Measurements from ENCODE around the gene VWA8.

- TF ChIP-seq TAF1 (IDR thresholded peaks at IDR 0.05; ENCODE audit: borderline replicate concordance, insufficient read depth, low read length) (no peak), REST (IDR thresholded peaks at IDR 0.05; ENCODE audit: insufficient read depth in 1 of 2, low read depth in 2 of 2, low read length in 2 of 2) (no peak)
Measured at GRCh38 chr13:41599619-41600018, 361.3 kb downstream of the VWA8 start.
